Stimulated activated CD4-positive, alpha-beta T cell treated with anti-CD3 and anti-CD28 coated beads, Interleukin-1b, Interleukin-23, amount 100 ng/mL, for 48 hours (primary cell): ENCODE measurements around the gene GAB1.
"Not testable (repeated sequence)": the region's sequence is repeated elsewhere in the genome, so short reads cannot be mapped to it uniquely, and the experiment has no call there.

Source experiments
- DNase-seq: peaks from one replicate; pipeline ENCODE4 v3.0.0-alpha.2; 2020

GAB1 gene

DNA sequence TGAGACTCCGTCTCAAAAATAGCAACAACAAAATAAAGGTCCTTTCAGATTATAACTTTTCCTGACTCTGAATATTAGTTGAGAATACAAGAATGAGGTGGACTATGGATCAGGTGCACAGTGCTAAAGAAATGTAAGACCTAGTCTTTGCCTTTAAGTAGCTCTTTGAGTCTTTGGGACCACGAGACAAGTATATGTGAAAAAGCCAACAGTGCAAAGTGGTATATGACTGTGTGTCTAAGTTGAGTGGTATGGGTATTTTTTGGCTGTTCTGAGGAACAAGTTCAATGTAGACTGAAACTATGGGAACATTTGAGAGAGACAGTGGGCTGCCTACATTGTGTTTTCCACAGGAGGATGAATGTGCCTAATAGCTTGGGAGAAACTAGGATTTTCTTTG, 2.8 kb downstream of the GAB1 start:
- DNase-seq = no peak

GRCh38 chr4:143341186-143341755, 4.6 kb downstream of the GAB1 start:
- no peak for DNase-seq

- no peak for DNase-seq
These were observed 6.7 kb downstream of the GAB1 start for GRCh38 chr4:143343276-143343831.

DNA sequence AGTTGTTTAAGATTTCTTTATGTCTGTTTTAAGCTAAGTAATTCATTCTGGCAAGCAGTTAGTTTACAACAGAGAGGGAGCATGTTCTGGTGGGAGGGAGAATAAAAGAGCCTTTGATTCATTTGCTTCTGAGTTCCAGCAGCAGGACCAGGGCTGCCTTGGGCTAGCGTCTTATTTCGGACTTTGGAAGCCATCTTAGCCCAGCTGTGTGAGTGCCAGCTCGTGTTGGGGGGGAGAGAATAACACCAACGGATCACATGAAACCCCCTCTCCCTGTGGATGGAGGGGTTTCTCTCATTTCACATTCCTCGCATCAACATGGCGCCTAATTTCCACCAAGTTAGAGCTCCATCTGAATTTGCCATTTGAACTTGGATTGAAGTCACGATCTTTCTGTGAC, 7.4 kb downstream of the GAB1 start:
- DNase-seq = no peak

GRCh38 chr4:143344774-143345173, 8.1 kb downstream of the GAB1 start:
- DNase-seq = no peak

DNA sequence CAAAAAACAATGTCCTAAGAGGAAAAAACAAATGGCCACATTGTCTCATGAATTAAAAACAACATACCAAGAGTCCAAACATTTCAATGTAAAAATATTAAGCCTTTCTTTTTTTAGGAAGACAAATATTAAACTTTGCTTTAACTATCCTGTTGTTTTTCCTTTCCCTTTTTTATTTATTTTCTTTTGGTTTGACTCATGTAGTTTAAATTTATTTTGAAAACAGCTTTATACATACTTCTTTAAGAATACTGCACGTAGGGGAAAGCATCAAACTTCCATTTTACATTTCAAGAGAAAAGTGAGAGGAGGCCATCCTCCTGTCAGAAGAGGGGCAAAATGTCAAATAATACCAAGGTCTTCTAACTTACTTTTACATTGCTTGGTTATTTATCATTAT, 8.7 kb downstream of the GAB1 start:
- no peak for DNase-seq

- no peak for DNase-seq
These were observed 9.5 kb downstream of the GAB1 start for GRCh38 chr4:143346206-143346605.

GRCh38 chr4:143347484-143348111, 10.9 kb downstream of the GAB1 start:
- DNase-seq = no peak

- DNase-seq = no peak
These were observed 11.8 kb downstream of the GAB1 start for GRCh38 chr4:143348233-143349077.

DNA sequence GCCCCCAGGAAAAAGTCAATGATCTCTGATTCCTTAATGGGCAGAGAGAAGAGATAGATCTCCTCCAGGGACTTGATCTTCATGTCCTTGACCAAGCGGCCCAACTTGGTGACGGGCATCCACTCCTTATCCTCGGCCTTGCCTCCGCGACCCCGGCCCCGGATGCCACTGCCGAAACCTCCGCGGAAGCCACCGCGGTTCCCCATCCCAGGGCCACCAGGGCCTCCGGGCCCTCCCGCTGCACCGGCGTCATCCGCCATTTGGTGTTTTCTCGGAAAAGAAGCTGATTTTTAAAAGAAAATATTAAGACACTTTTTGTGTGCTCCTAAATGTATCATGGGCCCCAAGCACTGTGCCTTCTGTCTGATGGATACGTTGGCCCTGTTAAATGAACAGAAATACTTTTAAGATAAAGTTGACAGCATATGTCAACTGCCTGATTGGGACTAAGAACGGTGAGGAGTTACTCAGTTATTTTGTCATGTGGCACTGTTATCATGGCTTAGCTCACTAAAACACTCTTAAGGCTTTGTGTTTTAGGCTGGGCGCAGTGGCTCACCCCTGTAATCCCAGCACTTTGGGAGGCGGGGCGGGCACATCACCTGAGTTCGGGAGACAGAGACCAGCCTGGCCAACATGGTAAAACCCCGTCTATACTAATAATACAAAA, 13.3 kb downstream of the GAB1 start:
- DNase-seq = not testable (repeated sequence)

GRCh38 chr4:143351149-143351691, 14.5 kb downstream of the GAB1 start:
- DNase-seq = no peak

- no peak for DNase-seq
These were observed 15.2 kb downstream of the GAB1 start for GRCh38 chr4:143351774-143352451.

GRCh38 chr4:143352720-143353119, 16.0 kb downstream of the GAB1 start:
- DNase-seq = no peak

DNA sequence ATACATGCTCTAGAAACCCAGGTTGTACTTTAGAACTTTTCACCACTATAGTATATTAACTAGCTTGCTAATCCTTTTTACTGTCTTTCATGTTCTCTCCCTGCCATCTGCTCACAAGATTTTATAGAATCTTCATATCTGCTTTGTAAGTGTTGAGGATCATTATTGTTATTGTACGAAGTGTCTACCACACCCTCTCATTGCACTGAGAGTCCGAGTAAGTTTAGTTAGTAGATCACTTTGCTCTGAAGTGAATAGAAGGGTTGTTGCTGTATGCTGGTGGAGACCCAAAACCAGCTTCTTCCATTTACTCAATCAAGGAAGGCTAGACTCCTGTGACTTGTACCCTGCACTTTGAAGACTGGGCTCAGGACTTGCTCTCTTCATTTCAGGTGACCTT, 17.1 kb downstream of the GAB1 start:
- no peak for DNase-seq

DNA sequence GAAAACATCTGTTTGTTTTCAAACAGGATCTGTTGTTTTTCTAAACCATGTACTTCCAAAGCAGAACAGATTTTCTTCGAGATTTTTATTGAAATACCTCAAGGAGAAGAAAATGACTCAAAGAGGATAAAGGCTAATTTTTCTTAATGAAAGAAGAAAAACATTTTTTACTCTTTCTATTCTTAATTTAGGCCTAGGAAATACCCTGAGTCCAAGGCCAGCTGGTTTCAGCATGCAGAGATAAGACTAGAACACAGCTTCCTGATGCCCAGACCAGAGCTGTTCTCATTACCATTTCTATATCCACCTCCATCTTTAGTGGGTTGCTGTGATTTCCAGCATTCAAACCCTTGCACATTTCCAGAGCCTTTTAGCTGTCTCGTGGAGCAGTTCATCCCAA, 18.3 kb downstream of the GAB1 start:
- DNase-seq = no peak

DNA sequence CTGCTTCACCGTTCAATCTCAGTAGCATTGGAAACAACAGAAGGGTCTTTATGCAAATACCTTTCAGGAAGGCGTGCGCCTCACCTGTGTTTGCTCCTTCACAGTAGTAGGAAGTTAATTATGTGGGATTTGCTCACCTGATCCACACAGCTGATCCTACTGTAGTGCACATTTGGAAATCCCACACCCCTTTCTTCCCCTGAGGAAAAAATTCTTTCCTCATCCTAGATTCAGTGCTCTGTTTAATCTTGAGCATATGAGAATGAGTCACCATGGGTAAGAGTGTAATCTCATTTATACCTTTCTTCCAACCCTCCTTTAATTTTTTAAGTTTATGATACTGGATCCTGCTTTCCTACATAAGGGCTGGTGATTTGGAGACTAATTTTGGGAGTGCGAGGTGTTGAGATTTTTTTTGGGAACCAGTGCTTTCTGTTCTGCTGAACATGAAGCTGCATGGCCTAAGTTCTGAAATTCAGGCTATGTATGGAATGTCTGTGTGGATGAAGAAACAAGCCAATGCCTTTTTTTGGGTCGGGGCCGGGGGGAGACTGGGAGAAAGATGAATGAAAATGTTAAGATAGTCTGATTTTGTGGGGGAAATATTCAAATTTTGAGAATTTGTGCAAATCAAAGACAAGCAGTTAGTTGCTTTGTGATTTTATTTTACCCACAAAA, 19.0 kb downstream of the GAB1 start:
- no peak for DNase-seq

GRCh38 chr4:143356493-143356892, 19.8 kb downstream of the GAB1 start:
- DNase-seq = no peak

- no peak for DNase-seq
These were observed 20.6 kb downstream of the GAB1 start for GRCh38 chr4:143357161-143357845.

GRCh38 chr4:143358419-143358818, 21.7 kb downstream of the GAB1 start:
- no peak for DNase-seq

- peak; percentile 44 for DNase-seq
These were observed 22.4 kb downstream of the GAB1 start for GRCh38 chr4:143358923-143359643.
